Activated naive CD8-positive, alpha-beta T cell treated with anti-CD3 and anti-CD28 coated beads, Interleukin-2, amount 50 U/mL, for 16 hours (primary cell): ENCODE data around the gene IGF2BP1.
"Not testable (repeated sequence)": the region's sequence is repeated elsewhere in the genome, so short reads cannot be mapped to it uniquely, and the experiment has no call there.

Source experiments
- DNase-seq: peaks from one replicate; pipeline ENCODE4 v3.0.0-alpha.2; 2020; ENCODE audit warnings: low read depth, low spot score

The IGF2BP1 gene

GRCh38 chr17:48995974-48996721 lies 1.0 kb upstream of the IGF2BP1 start:
- DNase-seq = no peak

GRCh38 chr17:48996722-48997102 lies 473 bp upstream of the IGF2BP1 start:
- no peak for DNase-seq

- no peak for DNase-seq
These were observed 822 bp downstream of the IGF2BP1 start for GRCh38 chr17:48997827-48998586.

GRCh38 chr17:48998587-48999440 lies 1.6 kb downstream of the IGF2BP1 start:
- no peak for DNase-seq

GRCh38 chr17:49000943-49001342 lies 3.8 kb downstream of the IGF2BP1 start:
- DNase-seq = no peak

GRCh38 chr17:49001671-49002070 lies 4.5 kb downstream of the IGF2BP1 start:
- no peak for DNase-seq

- no peak for DNase-seq
These were observed 5.1 kb downstream of the IGF2BP1 start for GRCh38 chr17:49002331-49002730.

- no peak for DNase-seq
These were observed 5.6 kb downstream of the IGF2BP1 start for GRCh38 chr17:49002766-49003165.

GRCh38 chr17:49003557-49004511 lies 6.6 kb downstream of the IGF2BP1 start:
- DNase-seq = no peak

GRCh38 chr17:49005140-49005539 lies 8.0 kb downstream of the IGF2BP1 start:
- DNase-seq = no peak

GRCh38 chr17:49008908-49009307 lies 11.7 kb downstream of the IGF2BP1 start:
- not testable (repeated sequence) for DNase-seq

GRCh38 chr17:49012769-49013255 lies 15.6 kb downstream of the IGF2BP1 start:
- DNase-seq = no peak

GRCh38 chr17:49013311-49014213 lies 16.4 kb downstream of the IGF2BP1 start:
- no peak for DNase-seq

GRCh38 chr17:49015179-49015923 lies 18.2 kb downstream of the IGF2BP1 start:
- DNase-seq = no peak

GRCh38 chr17:49015924-49016774 lies 19.0 kb downstream of the IGF2BP1 start:
- no peak for DNase-seq

GRCh38 chr17:49016775-49017463 lies 19.7 kb downstream of the IGF2BP1 start:
- DNase-seq = no peak

- DNase-seq = no peak
These were observed 21.0 kb downstream of the IGF2BP1 start for GRCh38 chr17:49018116-49018612.
